Osteoblast (primary cell): ENCODE measurements around the gene HSPBP1. TPM values are rescaled to one million over a fixed set of nuclear protein-coding genes. Genes with fewer than 3 reads are reported as not detected.

Experiments used
- DNase-seq: peaks from one replicate; pipeline ENCODE4 v3.0.0; 2011; ENCODE audit warnings: low spot score, mixed read lengths; ENCODE audit not compliant: insufficient read length; ENCODE audit errors: missing footprints
- H2AFZ ChIP-seq: 2 replicates; pipeline ENCODE4 v1.6.0; 2011; ENCODE audit warnings: mild to moderate bottlenecking, low read length
- H3K27ac ChIP-seq: 2 replicates; pipeline ENCODE4 v1.5.1; 2011; ENCODE audit warnings: mild to moderate bottlenecking, low read depth, low read length, moderate library complexity
- H3K27me3 ChIP-seq: 2 replicates; pipeline ENCODE4 v1.6.0; 2012; ENCODE audit warnings: mild to moderate bottlenecking, control low read depth, inconsistent platforms, low read length, moderate library complexity; ENCODE audit not compliant: insufficient read depth
- H3K36me3 ChIP-seq: 2 replicates; pipeline ENCODE4 v1.5.1; 2011; ENCODE audit warnings: mild to moderate bottlenecking, low read length, control low read depth, moderate library complexity; ENCODE audit not compliant: insufficient read depth
- H3K4me1 ChIP-seq: 2 replicates; pipeline ENCODE4 v1.5.1; 2011; ENCODE audit warnings: mild to moderate bottlenecking, low read length, control low read depth, moderate library complexity; ENCODE audit not compliant: insufficient read depth
- H3K4me2 ChIP-seq: 2 replicates; pipeline ENCODE4 v1.6.0; 2011; ENCODE audit warnings: mild to moderate bottlenecking, low read length; ENCODE audit not compliant: insufficient read depth
- H3K4me3 ChIP-seq: fragments of 200-600 bp; sonication (generic); 3 replicates; pipeline ENCODE4 v1.5.1; 2012; ENCODE audit warnings: mild to moderate bottlenecking, low read length, inconsistent platforms; ENCODE audit not compliant: insufficient read depth
- H3K79me2 ChIP-seq: 2 replicates; pipeline ENCODE4 v1.6.0; 2012; ENCODE audit warnings: mild to moderate bottlenecking, low read length, control low read depth, inconsistent platforms; ENCODE audit not compliant: insufficient read depth
- H3K9me3 ChIP-seq: 2 replicates; pipeline ENCODE4 v1.5.1; 2011; ENCODE audit warnings: low read depth, low read length, control low read depth
- H4K20me1 ChIP-seq: 2 replicates; pipeline ENCODE4 v1.6.0; 2012; ENCODE audit warnings: mild to moderate bottlenecking, low read length, control low read depth; ENCODE audit not compliant: insufficient read depth
- CTCF ChIP-seq: IDR thresholded peaks from 2 replicates; pipeline ENCODE4 v1.5.1; 2011; ENCODE audit warnings: mild to moderate bottlenecking, low read depth, low read length, moderate library complexity; ENCODE audit errors: extremely low read depth
- total RNA-seq: library from RNA; depleted of rRNA; stranded (reverse); fragments of >200 nt; gene quantifications from 2 replicates; pipeline ENCODE4 v1.2.3, GENCODE V29; 2012

Gene HSPBP1
- total RNA-seq, 1 donor, result 26.4 TPM

DNA sequence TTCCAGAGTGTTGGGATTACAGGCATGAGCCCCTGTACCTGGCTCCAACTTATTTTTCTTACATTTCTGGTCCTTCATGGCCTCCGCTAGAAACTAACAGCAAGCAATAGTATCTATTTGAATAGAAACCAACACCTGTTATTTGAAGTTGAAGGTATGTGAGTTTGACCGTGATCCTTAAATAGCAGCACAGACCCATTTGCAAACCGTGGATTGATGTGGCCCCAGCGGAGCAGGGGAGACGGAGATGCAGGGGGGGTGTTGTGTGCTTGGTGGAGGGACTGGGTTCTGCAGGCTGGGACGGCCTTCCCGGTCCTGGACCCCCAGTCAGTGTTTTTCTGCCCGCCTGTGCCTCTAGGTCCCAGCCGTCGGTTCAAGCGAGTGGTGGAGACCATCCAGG is 28.4 kb upstream of the HSPBP1 start:
- Histone ChIP-seq H3K27me3 (no peaks in the 10 kb centered on the region), H4K20me1 (no peaks in the 10 kb centered on the region), H2AFZ (no peak overlapping the region), H3K4me2 (no peak overlapping the region), H3K9me3 (no peaks in the 10 kb centered on the region), H3K79me2 (no peaks in the 10 kb centered on the region), H3K4me1 (no peaks in the 10 kb centered on the region), H3K27ac (no peak overlapping the region), H3K4me3 (no peak overlapping the region), H3K36me3 (peaks cover 25% of the 10 kb centered on the region)
- no peak for TF ChIP-seq CTCF
- peak; percentile 79 for DNase-seq

- DNase-seq, result peak; percentile 81
- H3K9me3 ChIP-seq, result no peaks in the 10 kb centered on the region
- H3K27ac ChIP-seq, result no peak overlapping the region
- H4K20me1 ChIP-seq, result no peaks in the 10 kb centered on the region
- no peak overlapping the region for H3K4me2 ChIP-seq
- H3K27me3 ChIP-seq, result no peaks in the 10 kb centered on the region
- no peak overlapping the region for H3K4me3 ChIP-seq
- peaks cover 30% of the 10 kb centered on the region for H3K36me3 ChIP-seq
- H2AFZ ChIP-seq, result no peak overlapping the region
- no peaks in the 10 kb centered on the region for H3K79me2 ChIP-seq
- H3K4me1 ChIP-seq, result peaks cover 4% of the 10 kb centered on the region
- no peak for TF ChIP-seq CTCF
These were observed 26.8 kb upstream of the HSPBP1 start for GRCh38 chr19:55306712-55307111.

DNA sequence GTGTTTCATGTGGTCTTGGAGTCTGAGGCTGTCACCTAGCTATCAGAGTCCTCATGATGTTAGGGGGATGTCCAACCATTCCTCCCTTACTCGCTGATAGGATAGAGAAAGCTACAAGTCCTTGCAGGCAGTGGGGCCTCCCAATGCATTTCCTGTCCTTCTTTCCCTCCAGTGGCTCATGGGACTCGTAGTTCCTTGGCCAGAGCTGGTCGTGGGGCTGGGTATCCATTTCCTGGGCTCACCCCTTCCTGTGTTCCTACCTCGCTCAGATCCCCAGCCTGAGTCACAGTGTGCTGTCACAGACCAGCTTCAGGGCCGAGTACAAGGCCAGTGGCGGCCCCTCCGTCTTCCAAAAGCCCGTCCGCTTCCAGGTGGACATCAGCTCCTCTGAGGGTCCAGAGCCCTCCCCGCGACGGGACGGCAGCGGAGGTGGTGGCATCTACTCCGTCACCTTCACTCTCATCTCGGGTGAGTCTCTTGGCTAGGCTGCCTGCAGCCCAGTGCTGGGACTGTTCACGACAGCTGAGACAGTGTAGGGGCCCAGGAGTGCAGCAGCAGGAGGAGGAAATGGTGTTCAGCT is 26.2 kb upstream of the HSPBP1 start:
- Histone ChIP-seq H3K36me3 (peaks cover 30% of the 10 kb centered on the region), H3K4me3 (no peak overlapping the region), H3K9me3 (no peaks in the 10 kb centered on the region), H2AFZ (no peak overlapping the region), H4K20me1 (no peaks in the 10 kb centered on the region), H3K79me2 (no peaks in the 10 kb centered on the region), H3K4me2 (no peak overlapping the region), H3K4me1 (peaks cover 7% of the 10 kb centered on the region), H3K27ac (no peak overlapping the region), H3K27me3 (no peaks in the 10 kb centered on the region)
- TF ChIP-seq CTCF, result no peak
- DNase-seq, result peak; percentile 73

DNA sequence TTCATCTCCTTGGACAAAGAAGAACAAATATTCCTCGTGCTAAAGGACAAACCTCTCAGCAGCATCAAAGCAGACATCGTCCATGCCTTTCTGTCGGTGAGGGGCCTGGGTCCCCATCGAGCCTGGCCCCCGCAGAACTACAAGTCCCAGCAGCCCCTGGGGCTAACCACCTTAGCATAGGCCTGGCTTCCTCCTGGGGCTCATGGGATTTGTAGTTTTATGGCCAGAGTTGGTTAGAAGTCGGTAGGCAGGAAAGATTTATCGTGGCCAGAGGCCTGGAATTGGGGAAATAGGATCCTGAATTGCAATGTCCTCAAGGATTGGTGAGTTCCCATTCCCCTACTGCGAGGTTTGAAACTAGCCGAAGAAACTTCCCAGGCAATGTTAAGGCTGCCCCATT is 25.6 kb upstream of the HSPBP1 start:
- Histone ChIP-seq H3K27me3 (no peaks in the 10 kb centered on the region), H3K4me3 (no peak overlapping the region), H3K27ac (no peak overlapping the region), H3K4me2 (no peak overlapping the region), H3K9me3 (no peaks in the 10 kb centered on the region), H4K20me1 (no peaks in the 10 kb centered on the region), H3K36me3 (peaks cover 30% of the 10 kb centered on the region), H3K79me2 (no peaks in the 10 kb centered on the region), H2AFZ (no peak overlapping the region), H3K4me1 (peaks cover 7% of the 10 kb centered on the region)
- TF ChIP-seq CTCF, result no peak
- peak; percentile 91 for DNase-seq
